Renal cortex interstitium (tissue), 15 donors: ENCODE data around the gene AR. TPM values are rescaled to one million over a fixed set of nuclear protein-coding genes. Genes with fewer than 3 reads are reported as not detected.

Experiments
- DNase-seq, 11 donors: peaks; one replicate each; pipeline ENCODE4 v3.0.0-alpha.2; 2013; ENCODE audit warnings: low read depth in 9 of 11, low spot score in 4 of 11; ENCODE audit errors: extremely low read depth in 1 of 11
- long read RNA-seq, 16 experiments: transcript quantifications; one replicate each; lab custom pipeline, GENCODE V29; 2026
- polyA plus RNA-seq, 3 donors: library from polyadenylated mRNA; unstranded; fragments of 120-200 nt; gene quantifications; one replicate each; pipeline ENCODE4 v1.2.1, GENCODE V29; 2013; ENCODE audit not compliant: insufficient read length in 3 of 3

AR gene
- polyA plus RNA-seq: 1 to 10 TPM; 2.3 to 3.3 (median 2.9) TPM
- long read RNA-seq, donor 1: 0 reads
- long read RNA-seq, donor 2: 0 reads
- long read RNA-seq, donor 3: 0 reads
- long read RNA-seq, donor 4: 0 reads
- long read RNA-seq, donor 5, full-length matches to known transcripts: 1 of 1 reads
- long read RNA-seq, donor 5, partial matches to known transcripts: 0 of 1 reads
- long read RNA-seq, donor 5, other reads (novel, unspliced or antisense): 0 of 1 reads
- long read RNA-seq, donor 6: 0 reads
- long read RNA-seq, donor 7, full-length matches to known transcripts: 1 of 1 reads
- long read RNA-seq, donor 7, partial matches to known transcripts: 0 of 1 reads
- long read RNA-seq, donor 7, other reads (novel, unspliced or antisense): 0 of 1 reads
- long read RNA-seq, donor 8: 0 reads
- long read RNA-seq, donor 9: 0 reads
- long read RNA-seq, donor 10: 0 reads
- long read RNA-seq, donor 11: 0 reads
- long read RNA-seq, donor 12: 0 reads
- long read RNA-seq, donor 13: 0 reads
- long read RNA-seq, donor 14, full-length matches to known transcripts: 1 of 1 reads
- long read RNA-seq, donor 14, partial matches to known transcripts: 0 of 1 reads
- long read RNA-seq, donor 14, other reads (novel, unspliced or antisense): 0 of 1 reads
- long read RNA-seq, donor 15: 0 reads
- long read RNA-seq, donor 16, full-length matches to known transcripts: 2 of 2 reads
- long read RNA-seq, donor 16, partial matches to known transcripts: 0 of 2 reads
- long read RNA-seq, donor 16, other reads (novel, unspliced or antisense): 0 of 2 reads

GRCh38 chrX:67543818-67544217, at the start of gene AR:
Gene AR (plus strand): TSS chrX:67544021. CDS start chrX:67545147, 1,126 bp downstream.
- peak in 3 of 11 donors; percentile 21 to 40 (median 34) for DNase-seq

- no peak for DNase-seq
These were observed 43.2 kb upstream of the AR start for GRCh38 chrX:67500617-67501016.

GRCh38 chrX:67503004-67503403, 40.8 kb upstream of the AR start:
- DNase-seq: no peak

- no peak for DNase-seq
These were observed 40.4 kb upstream of the AR start for GRCh38 chrX:67503453-67503852.

GRCh38 chrX:67520671-67521070, 23.1 kb upstream of the AR start:
- no peak for DNase-seq

GRCh38 chrX:67523002-67523681, 20.7 kb upstream of the AR start:
- no peak for DNase-seq

- DNase-seq: no peak
These were observed 19.9 kb upstream of the AR start for GRCh38 chrX:67523932-67524331.

GRCh38 chrX:67524428-67524827, 19.4 kb upstream of the AR start:
- no peak for DNase-seq

- no peak for DNase-seq
These were observed 18.7 kb upstream of the AR start for GRCh38 chrX:67524950-67525691.

- no peak for DNase-seq
These were observed 7.3 kb upstream of the AR start for GRCh38 chrX:67536564-67536963.

GRCh38 chrX:67538383-67538782, 5.4 kb upstream of the AR start:
- DNase-seq: no peak

- no peak for DNase-seq
These were observed 637 bp downstream of the AR start for GRCh38 chrX:67544281-67545035.

- DNase-seq: no peak
These were observed 1.4 kb downstream of the AR start for GRCh38 chrX:67545036-67545821.

GRCh38 chrX:67545893-67546495, 2.2 kb downstream of the AR start:
- no peak for DNase-seq

- no peak for DNase-seq
These were observed 2.9 kb downstream of the AR start for GRCh38 chrX:67546496-67547423.

GRCh38 chrX:67555578-67556203, 11.9 kb downstream of the AR start:
- DNase-seq: no peak
